PC-3 (cell line): ENCODE measurements around the gene HOXA10. TPM values are rescaled to one million over a fixed set of nuclear protein-coding genes. Genes with fewer than 3 reads are reported as not detected.

Experiments
- ATAC-seq: fragments of 200-7000 bp; cut with Tn5 transposase; 2 replicates; pipeline ENCODE4 v1.9.1; 2020; ENCODE audit warnings: mild to moderate bottlenecking, moderate library complexity
- BruUV-seq: library from RNA; stranded (reverse); fragments of 400-500 nt; replicated peaks from 2 replicates; lab custom pipeline; 2021; lab: Mats Ljungman, UMichigan
- CTCF ChIA-PET: fragments of 300-600 bp; sonication (Branson Sonifier 250); formaldehyde crosslinking; loops from one replicate; lab custom pipeline; 2022; ENCODE audit warnings: antibody characterized with exemption; lab: Charles Lee
- POLR2A ChIA-PET: fragments of 300-600 bp; sonication (Branson Sonifier 250); formaldehyde crosslinking; loops from one replicate; lab custom pipeline; 2022; ENCODE audit warnings: antibody characterized with exemption; ENCODE audit not compliant: unreplicated experiment; lab: Charles Lee
- DNase-seq: peaks from one replicate; pipeline ENCODE4 v3.0.0-alpha.2; 2015
- H2AFZ ChIP-seq: fragments of 300-600 bp; sonication (generic); 2 replicates; pipeline ENCODE4 v1.6.0; 2016; ENCODE audit warnings: antibody characterized with exemption, low read length
- H3F3A ChIP-seq: fragments of 300-600 bp; sonication (generic); one replicate; pipeline ENCODE4 v1.6.0; 2017; ENCODE audit warnings: antibody characterized with exemption, low read length, control low read depth, mild to moderate bottlenecking; ENCODE audit not compliant: unreplicated experiment
- H3K27ac ChIP-seq: fragments of 300-600 bp; sonication (generic); 2 replicates; pipeline ENCODE4 v1.5.1; 2016; ENCODE audit warnings: mild to moderate bottlenecking, low read length
- H3K27me3 ChIP-seq: fragments of 300-600 bp; sonication (generic); 2 replicates; pipeline ENCODE4 v1.6.1; 2016; ENCODE audit warnings: low read length, mixed read lengths
- H3K36me3 ChIP-seq: fragments of 300-600 bp; sonication (generic); 2 replicates; pipeline ENCODE4 v1.6.1; 2016; ENCODE audit warnings: low read depth, mixed run types, low read length, mixed read lengths
- H3K4me1 ChIP-seq: fragments of 300-600 bp; sonication (generic); 2 replicates; pipeline ENCODE4 v1.5.1; 2016; ENCODE audit warnings: low read length; ENCODE audit not compliant: insufficient read depth
- H3K4me2 ChIP-seq: fragments of 300-600 bp; sonication (generic); 2 replicates; pipeline ENCODE4 v1.6.0; 2016; ENCODE audit warnings: low read length
- H3K4me3 ChIP-seq: fragments of 300-600 bp; sonication (generic); 2 replicates; pipeline ENCODE4 v1.5.1; 2016; ENCODE audit warnings: mild to moderate bottlenecking, low read length, mixed read lengths
- H3K79me2 ChIP-seq: fragments of 300-600 bp; sonication (generic); 2 replicates; pipeline ENCODE4 v1.6.1; 2017; ENCODE audit warnings: low read length, mixed read lengths
- H3K9ac ChIP-seq: fragments of 300-600 bp; sonication (generic); 2 replicates; pipeline ENCODE4 v1.6.0; 2016; ENCODE audit warnings: mild to moderate bottlenecking, low read length
- H3K9me2 ChIP-seq: fragments of 300-600 bp; sonication (generic); replicated peaks from 2 replicates; pipeline ENCODE4 v1.6.1; 2016; ENCODE audit warnings: mixed run types, low read length, mixed read lengths
- H3K9me3 ChIP-seq: fragments of 300-600 bp; sonication (generic); 2 replicates; pipeline ENCODE4 v1.6.1; 2016; ENCODE audit warnings: low read length, mixed read lengths
- H4K20me1 ChIP-seq: fragments of 300-600 bp; sonication (generic); 2 replicates; pipeline ENCODE4 v1.6.1; 2016; ENCODE audit warnings: low read length, mixed read lengths
- CTCF ChIP-seq: fragments of 300-600 bp; sonication (generic); conservative IDR thresholded peaks from 2 replicates; pipeline ENCODE4 v1.5.1; 2017; ENCODE audit warnings: antibody characterized with exemption, low read depth, mild to moderate bottlenecking, low read length
- EZH2 ChIP-seq: fragments of 300-600 bp; sonication (generic); IDR thresholded peaks from one replicate; pipeline ENCODE4 v1.6.1; 2017; ENCODE audit warnings: antibody characterized with exemption, mild to moderate bottlenecking, low read length; ENCODE audit not compliant: unreplicated experiment
- EZH2phosphoT487 ChIP-seq: fragments of 300-600 bp; sonication (generic); IDR thresholded peaks from 2 replicates; pipeline ENCODE4 v1.6.1; 2018; ENCODE audit warnings: mild to moderate bottlenecking, antibody characterized with exemption, low read length, borderline replicate concordance
- intact Hi-C: fragments of 100-400 bp; cut with micrococcal nuclease; formaldehyde crosslinking; loops from 2 replicates; pipeline ENCODE4 v1.9.0; 2023
- total RNA-seq: library from RNA; depleted of rRNA; stranded (reverse); fragments of >200 nt; gene quantifications from 2 replicates; pipeline ENCODE4 v1.2.3, GENCODE V29; 2014

HOXA10 gene
- total RNA-seq, 1 experiment from 2014 or later: 46.1 TPM

GRCh38 chr7:27151341-27151930, 22.7 kb downstream of the HOXA10 start:
- peak; percentile 27 for DNase-seq
- Histone ChIP-seq H3K27ac (peak overlapping the region; percentile 84), H3K4me1 (peaks cover 34% of the 10 kb centered on the region), H3F3A (no peaks in the 10 kb centered on the region), H3K4me2 (peak overlapping the region; percentile 92), H3K9me3 (no peaks in the 10 kb centered on the region), H3K4me3 (peak overlapping the region; percentile 78), H3K9me2 (no peaks in the 10 kb centered on the region), H4K20me1 (no peaks in the 10 kb centered on the region), H3K79me2 (peaks cover 66% of the 10 kb centered on the region), H2AFZ (peak overlapping the region; percentile 74), H3K27me3 (no peaks in the 10 kb centered on the region), H3K9ac (peak overlapping the region; percentile 73), H3K36me3 (no peaks in the 10 kb centered on the region)
- TF ChIP-seq EZH2phosphoT487 (no peak), CTCF (no peak), EZH2 (no peak)
- no TSS peak for BruUV-seq
- intact Hi-C loops: loop anchor here (2.0 kb wide), 1 partner anchor 297 kb away; no protein-coding TSS in a partner anchor
- no peak for ATAC-seq
- ChIA-PET POLR2A (interaction anchor here (0.6 to 1.4 kb wide), 3 partner anchors 17 to 288 kb away, joined by 3 to 6 read pairs (median 4); no protein-coding TSS in a partner anchor), CTCF (interaction anchor here (0.7 to 1.6 kb wide), 4 partner anchors 9 to 452 kb away, joined by 3 to 17 read pairs (median 8); no protein-coding TSS in a partner anchor)

- peak overlapping the region; percentile 74 for H2AFZ ChIP-seq
- no peaks in the 10 kb centered on the region for H3K36me3 ChIP-seq
- H3K27me3 ChIP-seq: no peaks in the 10 kb centered on the region
- no peaks in the 10 kb centered on the region for H3F3A ChIP-seq
- peak; percentile 82 for TF ChIP-seq CTCF
- TF ChIP-seq EZH2phosphoT487: no peak
- ATAC-seq (peak; percentile 33), DNase-seq (peak; percentile 86)
- H3K9me2 ChIP-seq: no peaks in the 10 kb centered on the region
- intact Hi-C loops: loop anchor here (1.0 to 2.0 kb wide), 3 partner anchors 286 to 296 kb away; partner anchors contain the start of gene SKAP2
- H4K20me1 ChIP-seq: no peaks in the 10 kb centered on the region
- POLR2A ChIA-PET: interaction anchor here (0.6 to 1.4 kb wide), 3 partner anchors 16 to 288 kb away, joined by 3 to 6 read pairs (median 4); no protein-coding TSS in a partner anchor
- peak overlapping the region; percentile 73 for H3K9ac ChIP-seq
- BruUV-seq: TSS peak; percentile 41
- peak overlapping the region; percentile 78 for H3K4me3 ChIP-seq
- peaks cover 71% of the 10 kb centered on the region for H3K79me2 ChIP-seq
- peak overlapping the region; percentile 84 for H3K27ac ChIP-seq
- CTCF ChIA-PET: interaction anchor here (0.5 to 1.4 kb wide), 5 partner anchors 10 to 451 kb away, joined by 3 to 17 read pairs (median 4); partner anchors contain the start of gene HOXA11
- H3K4me1 ChIP-seq: peaks cover 34% of the 10 kb centered on the region
- peak overlapping the region; percentile 92 for H3K4me2 ChIP-seq
- H3K9me3 ChIP-seq: no peaks in the 10 kb centered on the region
These were observed 23.4 kb downstream of the HOXA10 start for GRCh38 chr7:27150568-27151340.
